Cardiac muscle cell (in vitro differentiated cells and primary cell): Measurements from ENCODE around the gene STRA6. TPM values are rescaled to one million over a fixed set of nuclear protein-coding genes. Genes with fewer than 3 reads are reported as not detected.
A peak's percentile ranks its signal among the peaks of the same experiment; 100 is the strongest.

ENCODE experiments used
- DNase-seq, 2 donors: peaks; one replicate each; pipeline versions ENCODE4 v3.0.0 to v3.0.0-alpha.2; 2010 to 2017; ENCODE audit warnings: low read depth in 1 of 2, low spot score in 1 of 2
- H3K27ac ChIP-seq: fragments of 200-600 bp; sonication (generic); 2 replicates; pipeline ENCODE4 v1.5.1; 2016
- H3K27me3 ChIP-seq: fragments of 200-600 bp; sonication (generic); 2 replicates; pipeline ENCODE4 v1.6.0; 2016; ENCODE audit warnings: control low read depth
- H3K36me3 ChIP-seq: fragments of 200-600 bp; sonication (generic); 2 replicates; pipeline ENCODE4 v1.5.1; 2016; ENCODE audit warnings: control low read depth
- H3K4me1 ChIP-seq: fragments of 200-600 bp; sonication (generic); 2 replicates; pipeline ENCODE4 v1.8.1; 2017; ENCODE audit warnings: low read depth, mild to moderate bottlenecking, mixed run types
- H3K4me3 ChIP-seq: fragments of 200-600 bp; sonication (generic); 2 replicates; pipeline ENCODE4 v1.5.1; 2016; ENCODE audit warnings: mild to moderate bottlenecking
- H3K9me3 ChIP-seq: fragments of 200-600 bp; sonication (generic); 2 replicates; pipeline ENCODE4 v1.5.1; 2017; ENCODE audit warnings: low read depth, mild to moderate bottlenecking, control low read depth
- CTCF ChIP-seq: IDR thresholded peaks from 2 replicates; pipeline ENCODE4 v1.5.1; 2012; ENCODE audit warnings: low read depth, mild to moderate bottlenecking, low read length
- polyA plus RNA-seq: library from polyadenylated mRNA; unstranded; fragments of >200 nt; fragmentation: Nextera tagmentation; extraction: Ambion mirVana; gene quantifications from 2 replicates; pipeline ENCODE4 v1.2.1, GENCODE V29; 2016
- total RNA-seq: library from RNA; depleted of rRNA; stranded (reverse); fragments of >200 nt; gene quantifications from 2 replicates; pipeline ENCODE4 v1.2.3, GENCODE V29; 2016

The STRA6 gene
- total and polyA plus RNA-seq, 2 experiments from 2014 or later, result 38.6 to 49.6 TPM

- no peaks in the 10 kb centered on the region for H3K36me3 ChIP-seq
- no peaks in the 10 kb centered on the region for H3K9me3 ChIP-seq
- H3K27me3 ChIP-seq, result no peaks in the 10 kb centered on the region
- TF ChIP-seq CTCF, result peak; percentile 2
- H3K27ac ChIP-seq, result peak overlapping the region; percentile 83
- no peak for DNase-seq
- no peak overlapping the region for H3K4me3 ChIP-seq
- peaks cover 42% of the 10 kb centered on the region for H3K4me1 ChIP-seq
Measured at GRCh38 chr15:74209560-74209958, 7.0 kb upstream of the STRA6 start.

- H3K4me1 ChIP-seq, result peaks cover 37% of the 10 kb centered on the region
- DNase-seq, result peak; percentile 58 to 59
- H3K27me3 ChIP-seq, result no peaks in the 10 kb centered on the region
- no peaks in the 10 kb centered on the region for H3K9me3 ChIP-seq
- peak overlapping the region; percentile 83 for H3K27ac ChIP-seq
- no peak for TF ChIP-seq CTCF
- no peaks in the 10 kb centered on the region for H3K36me3 ChIP-seq
- no peak overlapping the region for H3K4me3 ChIP-seq
Measured at GRCh38 chr15:74208901-74209559, 6.4 kb upstream of the STRA6 start.

GRCh38 chr15:74208496-74208895 lies 5.9 kb upstream of the STRA6 start:
- H3K27me3 ChIP-seq, result no peaks in the 10 kb centered on the region
- H3K4me3 ChIP-seq, result no peak overlapping the region
- DNase-seq, result no peak
- H3K36me3 ChIP-seq, result no peaks in the 10 kb centered on the region
- TF ChIP-seq CTCF, result no peak
- H3K4me1 ChIP-seq, result peaks cover 33% of the 10 kb centered on the region
- no peaks in the 10 kb centered on the region for H3K9me3 ChIP-seq
- peak overlapping the region; percentile 83 for H3K27ac ChIP-seq

- TF ChIP-seq CTCF, result no peak
- Histone ChIP-seq H3K9me3 (no peaks in the 10 kb centered on the region), H3K36me3 (no peaks in the 10 kb centered on the region), H3K4me1 (peaks cover 36% of the 10 kb centered on the region), H3K27ac (no peak overlapping the region), H3K4me3 (no peak overlapping the region), H3K27me3 (no peaks in the 10 kb centered on the region)
- no peak for DNase-seq
Measured at GRCh38 chr15:74207652-74208440, 5.3 kb upstream of the STRA6 start.

GRCh38 chr15:74206801-74207281 lies 4.3 kb upstream of the STRA6 start:
- H3K27me3 ChIP-seq, result no peaks in the 10 kb centered on the region
- no peaks in the 10 kb centered on the region for H3K36me3 ChIP-seq
- peak in 1 of 2 donors; percentile 51 for DNase-seq
- H3K27ac ChIP-seq, result no peak overlapping the region
- peaks cover 38% of the 10 kb centered on the region for H3K4me1 ChIP-seq
- no peak for TF ChIP-seq CTCF
- no peak overlapping the region for H3K4me3 ChIP-seq
- H3K9me3 ChIP-seq, result no peaks in the 10 kb centered on the region
